H1 (cell line): ENCODE results near the gene BMPR1A. TPM values are rescaled to one million over a fixed set of nuclear protein-coding genes. Genes with fewer than 3 reads are reported as not detected.

ENCODE experiments used
- CTCF ChIA-PET: fragments of 300-600 bp; sonication (Branson Sonifier 250); formaldehyde crosslinking; loops from one replicate; lab custom pipeline; 2021; ENCODE audit not compliant: partially characterized antibody; lab: Charles Lee
- POLR2A ChIA-PET: fragments of 300-600 bp; sonication (Branson Sonifier 250); formaldehyde crosslinking; loops from one replicate; lab custom pipeline; 2021; ENCODE audit warnings: inconsistent platforms; ENCODE audit not compliant: partially characterized antibody; lab: Charles Lee
- DNase-seq, 2 experiments: peaks; one replicate each; pipeline versions ENCODE4 v3.0.0 to v3.0.0-alpha.2; 2010 to 2022; ENCODE audit warnings: low spot score in 2 of 2, low read depth in 1 of 2, mixed read lengths in 1 of 2
- FAIRE-seq: peaks from 2 replicates; lab custom pipeline; 2011; peaks lifted over from hg19 to GRCh38; lab: Jason Lieb, UNC
- H2AFZ ChIP-seq: 2 replicates; pipeline ENCODE4 v1.8.1; 2012; ENCODE audit warnings: low read length, inconsistent platforms
- H2AK5ac ChIP-seq: 2 replicates; pipeline ENCODE4 v1.6.1; 2013; ENCODE audit warnings: low read depth, low read length
- H2BK120ac ChIP-seq: replicated peaks from 2 replicates; pipeline ENCODE3; 2013; ENCODE audit warnings: low read depth, low read length, inconsistent platforms
- H2BK12ac ChIP-seq: 2 replicates; pipeline ENCODE4 v1.6.1; 2013; ENCODE audit warnings: low read depth, low read length
- H2BK15ac ChIP-seq: 2 replicates; pipeline ENCODE4 v1.6.1; 2013; ENCODE audit warnings: low read length
- H2BK20ac ChIP-seq: 2 replicates; pipeline ENCODE4 v1.6.1; 2013; ENCODE audit warnings: low read length
- H2BK5ac ChIP-seq: 2 replicates; pipeline ENCODE4 v1.6.1; 2013; ENCODE audit warnings: low read depth, low read length
- H3K14ac ChIP-seq: 2 replicates; pipeline ENCODE4 v1.6.1; 2013; ENCODE audit warnings: inconsistent platforms; ENCODE audit not compliant: insufficient read length
- H3K18ac ChIP-seq: 2 replicates; pipeline ENCODE4 v1.6.1; 2013; ENCODE audit warnings: low read length; ENCODE audit errors: extremely low read depth
- H3K23ac ChIP-seq: 2 replicates; pipeline ENCODE4 v1.6.1; 2013; ENCODE audit warnings: inconsistent platforms; ENCODE audit not compliant: insufficient read length
- H3K23me2 ChIP-seq: 2 replicates; pipeline ENCODE4 v1.6.1; 2013; ENCODE audit warnings: low read depth, low read length
- H3K27ac ChIP-seq: 2 replicates; pipeline ENCODE4 v1.6.1; 2011; ENCODE audit warnings: low read depth, low read length, inconsistent platforms
- H3K27me3 ChIP-seq, 4 experiments: replicated peaks in 1 of 4; 1 replicate in 1 of 4; 2 replicates in 3 of 4; pipeline versions ENCODE4 v1.6.1 to v1.8.1; 2011 to 2013; ENCODE audit warnings: low read length in 3 of 4, mild to moderate bottlenecking in 3 of 4, inconsistent platforms in 2 of 4, mixed read lengths in 2 of 4, moderate library complexity in 1 of 4; ENCODE audit not compliant: control insufficient read depth in 3 of 4, insufficient read depth in 3 of 4; ENCODE audit errors: extremely low read depth in 1 of 4
- H3K36me3 ChIP-seq, 4 experiments: 2 replicates each; pipeline versions ENCODE4 v1.6.1 to v1.8.1; 2011 to 2013; ENCODE audit warnings: mild to moderate bottlenecking in 4 of 4, low read length in 3 of 4, moderate library complexity in 2 of 4, control low read depth in 1 of 4, inconsistent platforms in 1 of 4; ENCODE audit not compliant: insufficient read depth in 4 of 4, control insufficient read depth in 2 of 4
- H3K4ac ChIP-seq: replicated peaks from 2 replicates; pipeline ENCODE3; 2013; ENCODE audit warnings: low read length, low read depth, mixed read lengths, inconsistent platforms; ENCODE audit not compliant: insufficient read length
- H3K4me1 ChIP-seq, 4 experiments: replicated peaks in 1 of 4; 1 replicate in 1 of 4; 2 replicates in 3 of 4; pipeline versions ENCODE4 v1.6.1 to v1.8.1; 2011 to 2013; ENCODE audit warnings: low read length in 3 of 4, inconsistent platforms in 2 of 4, mixed read lengths in 1 of 4; ENCODE audit not compliant: insufficient read depth in 4 of 4, control insufficient read depth in 3 of 4
- H3K4me2 ChIP-seq, 2 experiments: 2 replicates each; pipeline versions ENCODE4 v1.6.1 to v1.8.1; 2011 to 2013; ENCODE audit warnings: low read depth in 2 of 2, low read length in 2 of 2, control low read depth in 1 of 2, inconsistent platforms in 1 of 2, mild to moderate bottlenecking in 1 of 2; ENCODE audit not compliant: insufficient read depth in 1 of 2
- H3K4me3 ChIP-seq, 4 experiments: fragments of 200-600, 300-600 bp in 1 of 4; sonication (generic), shearing (Covaris generic), sonication (Bioruptor Twin) in 1 of 4; 2 replicates each; pipeline versions ENCODE4 v1.5.1 to v1.8.1; 2011 to 2016; ENCODE audit warnings: low read length in 4 of 4, low read depth in 3 of 4, control low read depth in 2 of 4, inconsistent platforms in 2 of 4, mild to moderate bottlenecking in 2 of 4, mixed read lengths in 1 of 4, moderate library complexity in 1 of 4; ENCODE audit not compliant: insufficient read depth in 2 of 4; ENCODE audit errors: extremely low read depth in 1 of 4
- H3K56ac ChIP-seq: replicated peaks from 2 replicates; pipeline ENCODE3; 2013; ENCODE audit warnings: low read depth, mild to moderate bottlenecking, mixed read lengths, low read length, inconsistent platforms; ENCODE audit not compliant: insufficient read length
- H3K79me1 ChIP-seq: 2 replicates; pipeline ENCODE4 v1.6.1; 2013; ENCODE audit warnings: low read depth, low read length, control low read depth
- H3K79me2 ChIP-seq, 2 experiments: 2 replicates each; pipeline versions ENCODE4 v1.6.1 to v1.8.1; 2012 to 2013; ENCODE audit warnings: low read length in 2 of 2, mild to moderate bottlenecking in 2 of 2, inconsistent platforms in 1 of 2; ENCODE audit not compliant: insufficient read depth in 2 of 2, control insufficient read depth in 1 of 2
- H3K9ac ChIP-seq, 4 experiments: replicated peaks in 1 of 4; 1 replicate in 1 of 4; 2 replicates in 3 of 4; pipeline versions ENCODE4 v1.6.1 to v1.8.1; 2011 to 2013; ENCODE audit warnings: low read depth in 3 of 4, low read length in 3 of 4, control low read depth in 2 of 4, mild to moderate bottlenecking in 2 of 4, moderate library complexity in 2 of 4, inconsistent platforms in 1 of 4; ENCODE audit errors: extremely low read depth in 1 of 4
- H3K9me3 ChIP-seq, 2 experiments: 2 replicates each; pipeline versions ENCODE4 v1.6.1 to v1.8.1; 2012 to 2013; ENCODE audit warnings: mild to moderate bottlenecking in 2 of 2, moderate library complexity in 2 of 2, control low read depth in 1 of 2, inconsistent platforms in 1 of 2, low read depth in 1 of 2, low read length in 1 of 2, mixed read lengths in 1 of 2; ENCODE audit not compliant: insufficient read depth in 2 of 2
- H4K20me1 ChIP-seq, 2 experiments: replicated peaks in 1 of 2; 2 replicates each; pipeline versions ENCODE3 to v1.8.1; 2011 to 2013; ENCODE audit warnings: inconsistent platforms in 2 of 2, low read length in 2 of 2, mild to moderate bottlenecking in 1 of 2; ENCODE audit not compliant: insufficient read depth in 2 of 2, control insufficient read depth in 1 of 2
- H4K5ac ChIP-seq: 2 replicates; pipeline ENCODE4 v1.6.1; 2013; ENCODE audit warnings: low read length, low read depth, mixed read lengths, inconsistent platforms; ENCODE audit not compliant: insufficient read length
- H4K8ac ChIP-seq: 2 replicates; pipeline ENCODE4 v1.8.0; 2013; ENCODE audit warnings: mild to moderate bottlenecking, moderate library complexity, low read length, inconsistent platforms; ENCODE audit not compliant: insufficient read depth; ENCODE audit errors: extremely low read depth
- H4K91ac ChIP-seq: replicated peaks from 2 replicates; pipeline ENCODE3; 2013; ENCODE audit warnings: low read length, mixed read lengths, inconsistent platforms; ENCODE audit not compliant: insufficient read length
- CTBP2 ChIP-seq: IDR thresholded peaks from 2 replicates; pipeline ENCODE4 v1.7.0; 2011; ENCODE audit warnings: borderline replicate concordance, mild to moderate bottlenecking, moderate library complexity, mixed read lengths, low read length; ENCODE audit not compliant: insufficient read depth, insufficient read length
- JUN ChIP-seq: IDR thresholded peaks from 2 replicates; pipeline ENCODE4 v1.6.1; 2011; ENCODE audit warnings: low read depth, mild to moderate bottlenecking, improper control_type of control experiment, low read length
- TEAD4 ChIP-seq: IDR thresholded peaks from 2 replicates; pipeline ENCODE4 v1.6.1; 2012; ENCODE audit warnings: low read depth, low read length, inconsistent platforms, mixed read lengths
- WGBS, 2 experiments: shearing (Covaris generic) in 1 of 2; methylation state at CpG; one replicate each; pipeline versions ENCODE4 v1.1.6 to v1.1.7; 2013 to 2015; ENCODE audit warnings: low lambda C conversion rate in 2 of 2, mixed read lengths in 2 of 2, inconsistent platforms in 1 of 2, low coverage in 1 of 2, missing lambda C conversion rate in 1 of 2; ENCODE audit not compliant: insufficient replicate concordance in 2 of 2, insufficient coverage in 1 of 2, insufficient read length in 1 of 2; ENCODE audit errors: extremely low coverage in 1 of 2, missing lambda C conversion rate in 1 of 2; 5-methylcytosine and 5-hydroxymethylcytosine counted together
- polyA plus RNA-seq, 7 experiments: library from polyadenylated mRNA; depleted of rRNA in 3 of 7; stranded (reverse) in 5 of 7; unstranded in 2 of 7; fragments of >200 nt in 5 of 7; fragments of 200-250 nt in 2 of 7; gene quantifications; 1 replicate in 5 of 7; 2 replicates in 1 of 7; 4 replicates in 1 of 7; pipeline versions ENCODE4 v1.2.1 to v1.2.3, GENCODE V29; 2011 to 2013; ENCODE audit warnings: missing spikeins in 2 of 7, mixed read lengths in 2 of 7
- total RNA-seq: library from RNA; stranded (reverse); fragmentation: NEBNext Ultra II Directional; extraction: Animal tissue kit (Norgen Biotek cat#: 25700); gene quantifications from 2 replicates; pipeline ENCODE4 v1.2.1, GENCODE V29; 2021

BMPR1A gene
- total and polyA plus RNA-seq, 2 of the 8 experiments (the other 6 are each of a cell fraction or from before 2014, with no cell fraction given): 34.4 to 129 TPM

- Histone ChIP-seq H2AK5ac (no peak overlapping the region), H3K23ac (no peak overlapping the region), H3K27ac (no peak overlapping the region), H3K4me2 (no peak overlapping the region), H3K9me3 (no peaks in the 10 kb centered on the region), H3K4me3 (no peak overlapping the region), H3K79me2 (peaks cover 10 to 91% of the 10 kb centered on the region in 2 experiments; a peak in 3 of 4 replicates), H3K14ac (no peak overlapping the region), H2BK12ac (0 out of 2 replicates have a peak overlapping the region, but pooled peaks have one; percentile 1), H4K20me1 (peaks cover 1% of the 10 kb centered on the region in 2 experiments), H3K18ac (no peak overlapping the region), H3K79me1 (no peaks in the 10 kb centered on the region), H2BK5ac (no peak overlapping the region), H3K23me2 (no peaks in the 10 kb centered on the region), H3K36me3 (peaks cover 0 to 4% (median 0%) of the 10 kb centered on the region in 4 experiments; a peak in 1 of 8 replicates), H3K27me3 (no peaks in the 10 kb centered on the region), H3K4ac (no peak overlapping the region), H3K56ac (no peak overlapping the region), H2BK15ac (0 out of 2 replicates have a peak overlapping the region, but pooled peaks have one; percentile 66), H4K8ac (no peak overlapping the region), H2BK120ac (no peak overlapping the region), H3K9ac (no peak overlapping the region; a peak in 1 of 7 replicates), H4K91ac (no peak overlapping the region), H4K5ac (no peak overlapping the region), H2AFZ (no peak overlapping the region), H2BK20ac (no peak overlapping the region), H3K4me1 (peaks cover 0 to 13% (median 7%) of the 10 kb centered on the region in 4 experiments; a peak in 4 of 7 replicates)
- 93% methylated on average over 4 of the region's 4 CpGs; no CpG with 5 or more reads in 1 of the 2 experiments for WGBS, 2 experiments
- FAIRE-seq (no peak), DNase-seq (no peak)
- POLR2A ChIA-PET: interaction anchor here (0.6 to 0.8 kb wide), 3 partner anchors 27 to 37 kb away, joined by 3 read pairs; partner anchors contain the start of gene BMPR1A
- TF ChIP-seq TEAD4 (peak; percentile 66; the same call in 1 of the 2 replicates), CTBP2 (no peak), JUN (no peak)
- CTCF ChIA-PET: interaction anchor here (1.1 kb wide), 1 partner anchor 14 kb away, joined by 3 read pairs; no protein-coding TSS in a partner anchor
Measured at GRCh38 chr10:86793696-86794095, 37.3 kb downstream of the BMPR1A start.
